Effector memory CD4-positive, alpha-beta T cell (primary cell): ENCODE data around the gene ZNF610.
A peak's percentile ranks its signal among the peaks of the same experiment; 100 is the strongest.

Experiments
- DNase-seq, 3 donors: peaks; one replicate each; pipeline ENCODE4 v3.0.0-alpha.2; 2020
- H3K27ac ChIP-seq: 2 replicates; pipeline ENCODE4 v1.7.0; 2013; ENCODE audit warnings: mild to moderate bottlenecking, low read length, moderate library complexity; ENCODE audit not compliant: insufficient read depth, poor library complexity, severe bottlenecking
- H3K27me3 ChIP-seq: replicated peaks from 2 replicates; pipeline ENCODE4 v1.7.0; 2013; ENCODE audit warnings: mild to moderate bottlenecking, low read length; ENCODE audit not compliant: insufficient read depth, control insufficient read depth, poor library complexity, severe bottlenecking
- H3K36me3 ChIP-seq: 2 replicates; pipeline ENCODE4 v1.7.0; 2013; ENCODE audit warnings: mild to moderate bottlenecking, low read length, moderate library complexity; ENCODE audit not compliant: control insufficient read depth, insufficient read depth
- H3K4me1 ChIP-seq: 2 replicates; pipeline ENCODE4 v1.7.0; 2013; ENCODE audit warnings: low read length, mild to moderate bottlenecking; ENCODE audit not compliant: control insufficient read depth, insufficient read depth, poor library complexity, severe bottlenecking
- H3K4me3 ChIP-seq: 2 replicates; pipeline ENCODE4 v1.7.0; 2013; ENCODE audit warnings: low read length, low read depth, mild to moderate bottlenecking; ENCODE audit not compliant: insufficient read depth, poor library complexity, severe bottlenecking
- H3K9me3 ChIP-seq: 2 replicates; pipeline ENCODE4 v1.7.0; 2013; ENCODE audit warnings: mild to moderate bottlenecking, low read length, moderate library complexity; ENCODE audit not compliant: control insufficient read depth

ZNF610 gene

DNA sequence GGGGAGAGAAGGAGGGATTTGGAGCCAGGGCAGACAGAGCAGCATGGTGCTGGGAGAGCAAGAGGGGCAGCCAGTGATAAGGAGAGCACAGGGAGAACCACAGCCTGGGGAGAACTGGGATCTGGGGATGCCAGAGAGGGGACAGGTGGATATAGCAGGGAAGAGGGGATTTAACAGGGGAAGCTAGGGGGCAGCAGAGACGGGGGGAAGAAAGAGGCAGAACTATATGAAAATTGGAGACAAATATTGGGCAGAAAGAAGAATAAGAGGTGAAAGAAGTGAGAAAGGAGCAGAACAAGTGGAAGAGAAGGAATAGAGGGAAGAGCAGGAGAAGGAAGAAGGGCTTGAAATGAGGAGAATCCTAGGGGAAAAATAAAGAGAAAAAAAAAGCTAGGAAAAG, 55.1 kb downstream of the ZNF610 start:
- Histone ChIP-seq H3K4me1 (no peaks in the 10 kb centered on the region), H3K27me3 (no peaks in the 10 kb centered on the region), H3K4me3 (no peak overlapping the region), H3K36me3 (no peaks in the 10 kb centered on the region), H3K27ac (no peak overlapping the region), H3K9me3 (peaks cover 32% of the 10 kb centered on the region)
- DNase-seq: no peak

GRCh38 chr19:52397310-52398080, 61.5 kb downstream of the ZNF610 start, which contains the start of gene ZNF528:
ZNF528 (plus strand) TSS chr19:52397849; CDS start chr19:52402014, 4,165 bp downstream.
- H3K27me3 ChIP-seq: no peaks in the 10 kb centered on the region
- peak within 1 kb of the TSS; percentile 46 for H3K27ac ChIP-seq
- H3K9me3 ChIP-seq: no peaks in the 10 kb centered on the region
- H3K4me3 ChIP-seq: peak within 1 kb of the TSS; percentile 80
- DNase-seq: peak; percentile 78 to 94 (median 86)
- H3K36me3 ChIP-seq: peaks cover 15% of the 10 kb centered on the region
- no peaks in the 10 kb centered on the region for H3K4me1 ChIP-seq

DNA sequence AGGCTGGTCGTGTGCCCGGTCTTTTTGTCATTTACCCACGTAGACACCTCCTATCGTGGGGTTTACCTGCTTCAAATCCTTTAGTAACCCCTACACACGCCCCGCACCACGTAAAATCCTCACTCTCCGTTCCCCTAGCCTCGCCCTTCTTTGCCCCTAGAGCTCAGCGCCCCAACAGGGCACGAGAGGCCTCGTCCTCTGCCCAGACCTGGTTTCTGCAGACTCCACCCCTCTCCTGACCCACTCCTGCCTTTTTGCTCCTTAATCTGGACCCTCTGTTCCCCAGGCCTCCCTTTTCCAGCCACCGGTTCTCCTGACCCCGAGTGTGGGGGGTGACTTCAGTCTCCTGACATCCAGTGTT, 62.0 kb downstream of the ZNF610 start:
- DNase-seq: no peak
- H3K9me3 ChIP-seq: no peaks in the 10 kb centered on the region

DNA sequence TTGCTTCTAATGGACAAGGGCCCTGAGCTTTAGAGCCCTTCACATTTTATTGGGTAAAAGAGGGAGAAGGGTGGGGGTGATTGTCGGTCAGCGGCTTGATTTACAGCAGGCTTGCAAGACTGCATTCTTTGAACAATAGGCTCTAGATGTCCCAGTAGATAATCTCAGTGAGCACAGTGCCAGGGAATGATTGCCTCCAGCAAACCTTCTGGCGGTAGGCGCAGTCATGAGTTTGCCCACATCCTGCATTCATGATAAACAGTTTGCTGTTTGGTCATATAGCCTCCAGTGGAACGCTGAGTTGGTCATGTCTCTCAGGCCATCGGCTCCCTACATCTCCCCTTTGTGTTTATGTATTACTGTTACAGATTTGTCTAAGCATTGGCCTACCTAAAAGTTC, 74.2 kb downstream of the ZNF610 start:
- H3K27ac ChIP-seq: no peak overlapping the region
- no peaks in the 10 kb centered on the region for H3K27me3 ChIP-seq
- H3K36me3 ChIP-seq: peaks cover 68% of the 10 kb centered on the region
- H3K4me1 ChIP-seq: no peaks in the 10 kb centered on the region
- no peak overlapping the region for H3K4me3 ChIP-seq
- no peak for DNase-seq
- H3K9me3 ChIP-seq: peaks cover 47% of the 10 kb centered on the region

More for the DNA sequence above, 62.0 kb downstream of the ZNF610 start:
- peak overlapping the region; percentile 46 for H3K27ac ChIP-seq
- H3K36me3 ChIP-seq: peaks cover 19% of the 10 kb centered on the region
- H3K27me3 ChIP-seq: no peaks in the 10 kb centered on the region
- peak overlapping the region; percentile 80 for H3K4me3 ChIP-seq
- H3K4me1 ChIP-seq: no peaks in the 10 kb centered on the region

DNA sequence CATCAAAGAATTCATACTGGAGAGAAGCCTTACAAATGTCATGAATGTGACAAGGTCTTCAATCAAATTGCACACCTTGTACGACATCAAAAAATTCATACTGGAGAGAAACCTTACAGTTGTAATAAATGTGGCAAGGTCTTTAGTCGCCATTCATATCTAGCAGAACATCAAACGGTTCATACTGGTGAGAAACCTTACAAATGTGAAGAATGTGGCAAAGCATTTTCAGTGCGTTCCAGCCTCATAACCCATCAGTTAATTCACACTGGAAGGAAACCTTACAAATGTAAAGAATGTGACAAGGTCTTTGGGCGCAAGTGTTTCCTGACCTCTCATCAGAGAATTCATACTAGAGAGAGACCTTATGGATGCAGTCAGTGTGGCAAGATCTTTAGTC, 79.7 kb downstream of the ZNF610 start:
- H3K27me3 ChIP-seq: no peaks in the 10 kb centered on the region
- H3K9me3 ChIP-seq: peaks cover 68% of the 10 kb centered on the region
- no peak overlapping the region for H3K4me3 ChIP-seq
- H3K27ac ChIP-seq: no peak overlapping the region
- no peaks in the 10 kb centered on the region for H3K4me1 ChIP-seq
- DNase-seq: no peak
- peaks cover 15% of the 10 kb centered on the region for H3K36me3 ChIP-seq
